DMS79 treated with DMSO at 0.1 percent for 48 hours (cell line): ENCODE measurements around the gene OSM.
"Not testable (repeated sequence)": the region's sequence is repeated elsewhere in the genome, so short reads cannot be mapped to it uniquely, and the experiment has no call there.

ENCODE experiments used
- DNase-seq: peaks from one replicate; lab custom pipeline; 2025; lab: John Stamatoyannopoulos, UW

OSM gene

GRCh38 chr22:30244066-30244465 lies 22.6 kb downstream of the OSM start:
- DNase-seq = no peak

DNA sequence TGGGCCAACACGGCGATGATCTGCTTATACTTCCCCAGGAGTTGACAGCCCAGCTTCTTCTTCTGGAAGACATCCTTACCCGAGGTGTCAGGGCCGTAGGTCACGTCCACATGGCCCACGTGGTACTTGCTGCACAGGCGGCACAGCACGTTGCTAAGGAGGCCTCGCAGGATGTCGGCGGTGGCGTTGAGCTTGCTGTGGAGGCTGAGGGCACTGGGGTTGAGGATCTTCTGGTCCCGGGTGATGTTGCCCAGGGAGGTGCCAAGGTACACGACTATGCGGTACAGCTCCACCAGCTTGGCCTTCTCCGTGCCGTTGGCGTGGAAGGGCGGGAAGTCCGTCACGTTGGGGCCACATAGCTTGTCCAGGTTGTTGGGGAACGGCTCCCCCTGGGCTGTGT lies 23.0 kb downstream of the OSM start:
- no peak for DNase-seq

DNA sequence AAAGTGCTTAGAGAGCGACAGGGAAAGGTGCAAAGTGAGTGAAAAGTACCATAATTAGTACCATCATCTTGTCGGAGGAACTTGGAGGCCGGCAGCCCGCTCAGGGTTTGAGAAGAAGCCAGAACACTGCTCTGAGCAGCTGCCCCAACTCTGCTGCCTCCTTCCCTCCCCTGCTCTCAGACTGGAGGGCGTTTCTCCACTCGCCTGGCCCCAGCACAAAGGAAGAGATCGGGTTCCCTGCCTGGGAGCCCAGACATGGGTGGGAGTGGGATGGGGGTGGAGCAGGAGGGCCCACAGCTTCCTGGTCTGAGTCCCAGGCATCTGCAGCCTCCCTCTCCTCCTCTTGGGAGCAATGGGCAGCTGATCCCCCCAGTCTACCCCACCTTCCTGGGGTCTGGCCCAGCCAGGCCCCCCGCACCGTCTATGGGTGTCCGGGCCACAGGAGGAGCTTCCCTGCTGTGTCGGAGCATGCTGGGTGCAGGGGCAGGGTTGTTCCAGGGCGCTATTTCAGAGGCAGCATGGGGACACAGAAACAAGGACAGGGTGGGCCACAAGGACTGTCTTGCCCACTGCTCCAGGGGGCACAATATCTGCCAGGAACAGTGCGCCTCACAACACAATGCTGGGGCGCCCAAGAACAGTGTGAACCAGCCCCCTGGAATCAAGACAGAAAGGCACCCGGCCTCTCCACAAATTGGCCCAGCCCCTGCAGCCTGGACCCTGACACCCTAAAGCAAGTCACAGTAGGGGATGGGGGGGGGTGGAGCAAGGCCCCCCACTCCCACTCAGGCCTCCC lies 24.9 kb downstream of the OSM start:
- DNase-seq = no peak

GRCh38 chr22:30240541-30241417 lies 25.9 kb downstream of the OSM start:
- no peak for DNase-seq

- no peak for DNase-seq
Observed at GRCh38 chr22:30239488-30240405, 26.9 kb downstream of the OSM start.

DNA sequence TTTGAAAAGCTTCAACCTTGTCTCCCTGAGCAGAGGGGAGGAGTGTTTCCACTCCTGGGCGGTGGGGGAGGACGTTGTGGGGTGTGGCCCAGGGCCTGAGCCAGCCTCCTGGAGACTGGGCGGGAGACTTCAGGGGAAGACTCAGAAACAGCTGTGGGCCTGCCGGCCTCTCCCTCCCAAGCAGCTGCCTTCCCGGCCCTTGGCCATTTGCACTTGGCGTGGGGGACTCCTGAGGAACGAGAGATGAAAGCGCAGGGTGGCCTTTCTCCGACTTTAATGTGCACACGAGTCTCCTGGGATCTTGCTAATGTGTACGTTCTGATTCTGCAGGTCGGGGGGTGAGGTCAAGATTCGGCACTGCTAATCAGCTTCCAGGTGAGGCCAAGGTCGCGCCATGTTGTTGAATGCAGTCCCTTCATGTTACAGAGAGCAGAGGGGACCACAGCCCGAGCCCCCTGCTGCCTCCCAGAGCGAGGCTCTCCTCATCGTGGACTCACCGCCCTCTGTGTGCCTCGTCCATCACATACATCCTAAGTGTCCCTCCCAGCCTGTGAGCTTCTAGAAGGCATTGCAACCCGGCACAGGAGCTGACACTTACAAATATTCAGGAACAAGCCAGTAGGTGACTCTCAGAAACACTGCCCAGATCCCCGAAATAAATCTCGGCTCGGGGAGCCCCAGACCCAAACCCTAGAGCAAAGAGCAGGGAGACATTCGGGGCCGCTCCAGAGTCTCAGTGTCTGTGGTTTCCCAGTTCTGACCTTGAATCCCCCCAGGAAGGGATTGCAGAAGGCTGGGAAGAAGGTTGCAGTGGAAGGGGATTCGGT lies 27.8 kb downstream of the OSM start:
- DNase-seq = no peak

- DNase-seq = no peak
Observed at GRCh38 chr22:30238136-30238535, 28.5 kb downstream of the OSM start.

DNA sequence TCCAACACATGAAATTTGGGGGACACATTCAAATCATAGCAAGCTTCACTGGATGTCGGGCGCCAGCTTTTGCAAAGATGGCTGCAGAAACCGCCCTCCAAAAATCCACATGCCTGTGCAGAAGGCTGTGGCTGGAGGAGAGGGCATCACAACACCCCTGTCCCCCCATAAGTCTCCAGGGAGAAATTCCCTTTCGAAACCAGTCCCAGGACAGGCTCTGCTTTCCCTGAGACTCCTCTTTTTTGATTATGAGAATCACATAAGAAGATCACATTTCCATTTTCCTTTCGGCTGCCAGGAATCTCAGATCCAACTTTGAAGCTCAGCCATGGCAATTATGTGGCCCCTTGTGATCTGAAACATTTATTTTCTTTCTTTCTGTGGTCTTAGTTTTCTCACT lies 29.8 kb downstream of the OSM start:
- DNase-seq = no peak

DNA sequence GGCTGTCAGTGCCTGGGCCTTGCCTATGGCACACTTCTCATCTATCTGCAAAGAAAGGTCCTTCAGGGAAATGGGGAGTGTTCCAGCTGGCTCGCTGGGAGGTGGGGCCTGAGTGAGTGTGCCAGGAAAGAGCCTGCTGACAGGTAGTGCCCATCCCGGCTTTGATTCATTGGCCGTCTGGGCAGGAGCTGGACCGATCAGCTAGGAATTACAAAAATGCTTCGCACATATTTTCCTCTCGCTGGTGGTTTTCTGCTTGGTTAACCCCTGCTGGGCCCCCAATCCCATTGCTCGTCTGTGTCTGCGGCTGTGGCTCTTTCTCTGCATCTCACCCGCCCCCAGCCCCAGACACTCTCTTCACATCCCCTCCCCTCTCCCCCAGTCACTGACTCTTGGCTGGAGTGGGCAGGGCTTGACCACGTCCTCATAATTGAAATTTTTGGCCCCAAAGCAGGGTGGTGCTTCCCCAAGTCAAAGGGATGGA lies 30.9 kb downstream of the OSM start:
- no peak for DNase-seq

- DNase-seq = no peak
Observed at GRCh38 chr22:30234786-30235470, 31.7 kb downstream of the OSM start.

DNA sequence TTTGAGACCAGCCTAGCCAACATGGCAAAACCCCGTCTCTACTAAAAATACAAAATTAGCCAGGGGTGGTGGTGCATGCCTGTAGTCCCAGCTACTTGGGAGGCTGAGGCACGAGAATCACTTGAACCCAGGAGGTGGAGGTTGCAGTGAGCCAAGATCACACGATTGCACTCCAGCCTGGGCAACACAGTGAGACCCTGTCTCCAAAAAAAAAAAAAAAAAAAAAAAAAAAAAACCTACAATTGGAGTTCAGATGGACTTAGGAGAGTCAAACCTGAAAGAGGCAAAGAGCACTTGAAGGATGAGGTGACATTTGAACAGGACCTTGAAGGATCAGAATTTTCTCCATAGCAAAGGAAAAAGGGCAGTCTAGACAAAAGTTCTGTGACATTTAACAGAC lies 32.3 kb downstream of the OSM start:
- not testable (repeated sequence) for DNase-seq

DNA sequence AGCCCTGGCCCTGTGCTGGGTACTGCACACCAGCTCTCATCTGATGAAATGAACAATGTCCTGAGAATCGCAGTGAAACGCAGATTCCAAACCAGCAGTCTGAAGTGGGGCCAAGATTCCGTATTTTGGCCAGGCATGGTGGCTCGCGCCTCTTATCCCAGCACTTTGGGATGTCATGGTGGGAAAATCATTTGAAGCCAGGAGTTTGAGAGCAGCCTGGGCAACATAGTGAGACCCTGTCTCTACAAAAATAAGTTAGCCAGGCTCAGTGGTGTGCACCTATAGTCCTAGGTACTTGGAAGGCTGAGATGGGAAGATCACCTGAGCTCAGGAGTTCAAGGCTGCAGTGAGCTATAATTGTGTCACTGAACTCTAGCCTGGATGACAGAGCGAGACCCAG lies 33.1 kb downstream of the OSM start:
- DNase-seq = no peak

DNA sequence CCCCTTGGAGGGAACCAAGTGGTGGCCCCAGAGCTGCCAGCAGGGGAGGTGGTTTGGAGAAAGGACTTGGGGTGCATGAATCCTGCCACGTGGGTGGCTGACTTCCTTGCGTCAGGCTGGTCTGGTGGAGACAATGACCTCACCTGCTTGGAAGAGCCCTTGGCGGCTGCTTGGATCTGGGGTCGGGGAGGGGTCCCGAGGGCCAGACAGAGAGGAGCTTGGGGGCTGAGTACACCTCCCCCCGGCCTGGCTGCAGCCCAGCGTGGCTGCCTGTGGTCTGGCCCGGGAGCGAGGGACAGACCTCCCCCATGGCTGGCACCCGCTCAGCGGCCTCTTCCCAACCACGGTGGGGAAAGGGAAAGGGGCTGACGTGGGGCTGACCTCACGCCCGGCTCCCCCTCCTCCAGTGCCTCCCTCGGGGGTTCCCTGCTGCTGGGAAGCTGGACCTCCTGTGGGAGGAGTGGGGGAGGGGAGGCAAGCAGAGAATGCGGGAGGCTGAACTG lies 33.9 kb downstream of the OSM start:
- DNase-seq = no peak

DNA sequence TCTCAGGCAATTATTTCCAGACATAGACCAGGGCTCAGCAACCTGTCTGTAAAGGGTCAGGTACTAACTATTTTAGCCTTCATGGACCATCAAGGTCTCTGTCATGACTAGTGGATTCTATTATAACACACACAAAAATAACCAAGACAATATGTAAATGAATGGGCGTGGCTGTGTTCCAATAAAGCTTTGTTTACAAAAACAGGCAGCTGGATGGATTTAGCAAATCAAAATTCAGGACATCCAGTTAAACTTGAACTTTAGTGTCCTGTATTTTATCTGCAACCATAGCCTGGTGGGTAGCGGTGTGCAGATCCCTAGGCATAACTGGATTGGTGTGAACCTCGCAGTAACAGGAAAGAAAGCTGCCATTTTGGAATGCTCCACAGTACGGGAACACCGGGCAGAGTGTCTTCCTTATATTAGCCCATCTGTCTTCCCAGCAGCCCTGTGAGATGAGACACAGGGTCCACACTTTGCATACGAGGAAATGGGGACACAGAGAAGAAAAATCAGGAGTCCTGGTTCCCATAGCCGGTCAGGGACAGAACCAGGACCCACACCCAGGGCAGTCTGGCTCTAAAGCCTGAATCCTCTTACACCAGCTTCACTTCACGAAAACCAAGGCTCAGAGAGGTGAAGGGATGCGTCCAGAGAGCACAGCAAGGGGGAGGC lies 35.7 kb downstream of the OSM start:
- no peak for DNase-seq

- no peak for DNase-seq
Observed at GRCh38 chr22:30230330-30230729, 36.3 kb downstream of the OSM start.

DNA sequence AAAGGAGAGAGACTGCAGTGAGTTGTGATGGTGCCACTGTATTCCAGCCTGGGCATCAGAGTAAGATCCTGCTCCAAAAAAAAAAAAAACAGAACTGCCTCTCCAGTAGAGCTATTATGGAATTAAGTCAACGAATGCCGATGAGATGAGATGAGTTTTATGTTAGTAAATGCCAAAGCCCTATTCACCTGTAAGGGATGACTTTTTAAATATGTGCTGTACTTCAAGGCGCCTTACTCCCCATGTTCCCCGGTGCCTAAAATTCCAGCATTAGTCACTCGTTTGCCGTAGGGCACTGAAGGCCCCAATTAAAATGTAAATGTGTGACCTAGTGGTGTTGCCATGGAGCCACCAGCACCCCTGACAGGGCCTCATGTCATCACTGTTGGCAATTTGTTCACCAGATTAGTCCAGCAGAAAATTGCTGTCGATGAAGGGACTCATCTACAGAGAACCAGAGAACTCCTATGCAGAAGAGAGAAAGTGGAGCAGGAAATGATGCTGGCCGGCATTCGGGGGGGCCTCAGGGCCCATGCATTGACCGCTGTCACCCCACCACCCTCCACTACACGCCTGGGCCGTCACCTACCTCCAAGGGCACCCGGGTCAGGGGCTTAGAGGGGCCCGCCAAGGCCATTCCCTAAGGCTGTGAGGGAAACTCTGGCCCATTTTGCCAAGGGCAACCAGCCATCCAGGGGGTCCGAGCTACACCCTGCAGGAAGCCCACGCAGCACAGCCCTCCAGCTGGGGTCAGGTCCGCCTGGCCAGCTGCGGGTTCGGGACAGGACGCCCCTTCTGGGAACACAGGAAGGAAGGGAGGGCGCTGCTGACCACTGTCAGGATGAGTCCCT lies 37.9 kb downstream of the OSM start:
- DNase-seq = no peak

- no peak for DNase-seq
Observed at GRCh38 chr22:30227438-30228228, 39.0 kb downstream of the OSM start.
